BLaER1 treated with 17β-estradiol and CSF1 and Interleukin-3, amounts not matched to agents 10 nM and 100 nM (cell line): ENCODE measurements around the gene SDK1.
"Not testable (repeated sequence)": the region's sequence is repeated elsewhere in the genome, so short reads cannot be mapped to it uniquely, and the experiment has no call there.

Source experiments
- H3K27ac ChIP-seq, 11 experiments: shearing (Covaris generic); formaldehyde crosslinking; 2 replicates each; pipeline ENCODE4 v1.8.1; 2022
- H3K27me3 ChIP-seq, 11 experiments: shearing (Covaris generic); formaldehyde crosslinking; 2 replicates each; pipeline ENCODE4 v1.8.1; 2022
- H3K36me3 ChIP-seq, 11 experiments: shearing (Covaris generic); formaldehyde crosslinking; 2 replicates each; pipeline ENCODE4 v1.8.1; 2022
- H3K4me1 ChIP-seq, 10 experiments: shearing (Covaris generic); formaldehyde crosslinking; 2 replicates each; pipeline ENCODE4 v1.8.1; 2022
- H3K4me2 ChIP-seq, 11 experiments: shearing (Covaris generic); formaldehyde crosslinking; 2 replicates each; pipeline ENCODE4 v1.8.1; 2022
- H3K4me3 ChIP-seq, 10 experiments: shearing (Covaris generic); formaldehyde crosslinking; 2 replicates each; pipeline ENCODE4 v1.8.1; 2022
- H3K9ac ChIP-seq, 11 experiments: shearing (Covaris generic); formaldehyde crosslinking; 2 replicates each; pipeline ENCODE4 v1.8.1; 2022
- H3K9me3 ChIP-seq, 11 experiments: shearing (Covaris generic); formaldehyde crosslinking; replicated peaks in 1 of 11; 2 replicates each; pipeline ENCODE4 v1.8.1; 2022
- H4K20me1 ChIP-seq, 11 experiments: shearing (Covaris generic); formaldehyde crosslinking; 2 replicates each; pipeline ENCODE4 v1.8.1; 2022
- Cebpa-rat ChIP-seq, 11 experiments: shearing (Covaris generic); IDR thresholded peaks; 2 replicates each; pipeline ENCODE4 v1.8.1; 2022

The SDK1 gene

GRCh38 chr7:3738964-3739363 lies 437.9 kb downstream of the SDK1 start:
- no peaks in the 10 kb centered on the region for H4K20me1 ChIP-seq
- no peak for TF ChIP-seq Cebpa-rat (IDR thresholded peaks at IDR 0.05)
- peaks cover 4 to 11% (median 9%) of the 10 kb centered on the region in 10 experiments; a peak in 13 of 20 replicates for H3K4me1 ChIP-seq
- H3K27me3 ChIP-seq: no peaks in the 10 kb centered on the region
- no peak overlapping the region for H3K4me2 ChIP-seq
- peaks cover 22 to 35% (median 28%) of the 10 kb centered on the region in 11 experiments for H3K9me3 ChIP-seq
- no peak overlapping the region for H3K27ac ChIP-seq
- H3K4me3 ChIP-seq: no peak overlapping the region
- no peaks in the 10 kb centered on the region for H3K36me3 ChIP-seq
- no peak overlapping the region for H3K9ac ChIP-seq

DNA sequence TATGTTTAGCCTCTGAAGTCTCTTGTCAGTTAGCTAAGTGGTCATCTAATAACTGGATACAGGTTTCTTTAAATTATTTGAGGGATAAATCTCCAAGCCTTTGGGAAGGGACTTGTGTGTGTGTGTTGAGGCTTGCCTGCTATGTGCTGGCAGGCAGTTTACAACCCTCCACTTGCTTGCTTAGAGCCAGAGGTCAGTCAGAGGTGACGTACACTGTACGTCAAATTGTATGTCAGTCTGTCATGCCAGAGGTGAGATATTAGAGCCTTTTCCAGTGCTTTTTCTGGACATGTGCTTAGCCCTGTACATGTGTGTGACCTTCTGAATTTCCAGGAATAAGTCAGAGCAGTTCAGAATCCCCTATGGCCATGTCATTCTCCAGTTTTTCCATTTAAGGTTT lies 438.9 kb downstream of the SDK1 start:
- Histone ChIP-seq H3K9ac (no peak overlapping the region), H3K4me3 (no peak overlapping the region), H3K9me3 (peaks cover 22 to 35% (median 28%) of the 10 kb centered on the region in 11 experiments), H3K27ac (no peak overlapping the region), H3K4me1 (peaks cover 4 to 11% (median 9%) of the 10 kb centered on the region in 10 experiments; a peak in 13 of 20 replicates), H3K36me3 (no peaks in the 10 kb centered on the region), H3K27me3 (no peaks in the 10 kb centered on the region), H4K20me1 (no peaks in the 10 kb centered on the region), H3K4me2 (no peak overlapping the region)
- TF ChIP-seq Cebpa-rat (IDR thresholded peaks at IDR 0.05): no peak

- Histone ChIP-seq H3K4me2 (peak overlapping the region in 4 of 11 experiments; percentile 17 to 51 (median 34); a peak in 4 of 22 replicates), H3K9ac (no peak overlapping the region), H3K27ac (no peak overlapping the region), H3K27me3 (no peaks in the 10 kb centered on the region), H3K9me3 (no peaks in the 10 kb centered on the region), H3K4me1 (peaks cover 0 to 7% (median 5%) of the 10 kb centered on the region in 10 experiments; a peak in 12 of 20 replicates), H3K4me3 (no peak overlapping the region), H3K36me3 (no peaks in the 10 kb centered on the region), H4K20me1 (no peaks in the 10 kb centered on the region)
- no peak for TF ChIP-seq Cebpa-rat (IDR thresholded peaks at IDR 0.05)
Observed at GRCh38 chr7:3747467-3747866, 446.4 kb downstream of the SDK1 start.

GRCh38 chr7:3748389-3748788 lies 447.3 kb downstream of the SDK1 start:
- no peak overlapping the region for H3K9ac ChIP-seq
- H3K27me3 ChIP-seq: no peaks in the 10 kb centered on the region
- H3K36me3 ChIP-seq: no peaks in the 10 kb centered on the region
- no peaks in the 10 kb centered on the region for H4K20me1 ChIP-seq
- peaks cover 0 to 7% (median 5%) of the 10 kb centered on the region in 10 experiments; a peak in 10 of 20 replicates for H3K4me1 ChIP-seq
- no peak overlapping the region for H3K4me2 ChIP-seq
- H3K27ac ChIP-seq: no peak overlapping the region
- no peaks in the 10 kb centered on the region for H3K9me3 ChIP-seq
- no peak for TF ChIP-seq Cebpa-rat (IDR thresholded peaks at IDR 0.05)
- H3K4me3 ChIP-seq: no peak overlapping the region

DNA sequence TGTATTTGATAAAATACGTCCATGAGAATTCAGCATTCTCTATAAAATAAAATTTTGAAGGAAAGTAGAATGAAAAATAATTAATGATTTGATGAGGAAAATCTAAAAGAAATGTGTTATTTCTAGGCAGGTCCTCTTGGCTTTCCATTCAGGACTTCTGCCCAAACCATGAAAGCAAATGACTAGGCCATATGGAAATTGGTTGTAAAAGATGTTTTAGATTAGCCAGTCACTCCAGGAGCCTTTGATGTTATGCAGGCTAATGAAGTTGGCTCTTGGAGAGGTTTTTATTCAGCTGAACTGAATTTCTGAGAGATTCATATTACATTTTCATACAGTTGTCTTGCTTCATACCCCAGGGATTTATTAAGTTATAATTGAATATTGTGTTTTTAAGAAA lies 452.8 kb downstream of the SDK1 start:
- Histone ChIP-seq H3K27me3 (no peaks in the 10 kb centered on the region), H3K4me2 (no peak overlapping the region), H3K36me3 (no peaks in the 10 kb centered on the region), H3K27ac (no peak overlapping the region), H3K9ac (no peak overlapping the region), H3K4me1 (peaks cover 0 to 3% (median 0%) of the 10 kb centered on the region in 10 experiments; a peak in 1 of 20 replicates), H3K4me3 (no peak overlapping the region), H3K9me3 (peaks cover 0 to 14% (median 5%) of the 10 kb centered on the region in 11 experiments; a peak in 5 of 22 replicates), H4K20me1 (no peaks in the 10 kb centered on the region)
- no peak for TF ChIP-seq Cebpa-rat (IDR thresholded peaks at IDR 0.05)

DNA sequence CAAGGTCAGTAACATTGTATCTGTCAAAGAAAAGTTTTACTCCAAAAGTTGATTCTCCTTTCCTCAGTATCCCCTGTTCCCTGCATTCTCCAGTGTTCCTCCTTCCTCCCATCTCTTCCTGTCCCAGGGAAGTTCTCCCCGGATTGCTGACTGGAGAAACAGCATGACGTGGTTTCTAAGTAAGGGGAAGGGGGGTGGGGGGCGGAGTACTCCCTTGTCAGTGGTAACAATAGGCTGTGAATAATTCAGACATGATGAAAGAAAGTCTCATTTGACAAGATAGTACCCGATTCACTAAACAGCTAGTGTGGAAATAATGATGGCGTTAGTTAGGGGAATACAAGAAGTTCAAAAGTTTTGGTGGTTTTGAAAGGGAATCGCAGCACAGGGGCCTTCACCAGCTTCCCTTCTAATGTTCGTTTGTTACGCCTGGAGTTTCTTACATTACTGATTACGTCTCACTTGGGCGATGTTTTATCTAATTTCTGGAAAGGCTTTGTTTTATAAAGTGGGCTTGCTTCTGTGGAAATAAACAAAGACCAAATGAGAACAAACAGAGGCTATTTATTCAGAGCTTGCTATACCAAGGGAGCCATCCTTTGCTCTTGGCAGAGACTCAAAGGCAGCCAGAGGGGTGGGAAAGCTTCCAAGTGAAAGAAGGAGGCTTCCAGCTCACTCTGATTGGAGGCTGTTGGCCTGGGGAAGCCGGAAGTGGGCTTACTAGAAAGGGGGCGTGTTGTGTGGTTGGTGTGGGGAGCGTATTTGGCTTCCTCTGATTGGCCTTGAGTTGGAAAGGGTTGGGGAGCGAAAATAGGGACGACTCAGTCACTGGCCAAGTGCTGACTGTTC lies 453.7 kb downstream of the SDK1 start:
- TF ChIP-seq Cebpa-rat (IDR thresholded peaks at IDR 0.05): no peak
- Histone ChIP-seq H3K36me3 (no peaks in the 10 kb centered on the region), H3K4me1 (peaks cover 0 to 3% (median 0%) of the 10 kb centered on the region in 10 experiments; a peak in 1 of 20 replicates), H3K9me3 (peaks cover 0 to 14% (median 5%) of the 10 kb centered on the region in 11 experiments; a peak in 5 of 22 replicates), H3K4me2 (no peak overlapping the region), H3K9ac (no peak overlapping the region), H3K27ac (no peak overlapping the region), H3K27me3 (no peaks in the 10 kb centered on the region), H3K4me3 (no peak overlapping the region), H4K20me1 (no peaks in the 10 kb centered on the region)

GRCh38 chr7:3755778-3756453 lies 454.9 kb downstream of the SDK1 start:
- H3K27ac ChIP-seq, H4K20me1 ChIP-seq, H3K4me1 ChIP-seq, H3K36me3 ChIP-seq, H3K4me2 ChIP-seq, H3K27me3 ChIP-seq, H3K4me3 ChIP-seq, H3K9ac ChIP-seq: not testable (repeated sequence)
- H3K9me3 ChIP-seq: peaks cover 0 to 14% (median 5%) of the 10 kb centered on the region in 11 experiments; a peak in 5 of 22 replicates

DNA sequence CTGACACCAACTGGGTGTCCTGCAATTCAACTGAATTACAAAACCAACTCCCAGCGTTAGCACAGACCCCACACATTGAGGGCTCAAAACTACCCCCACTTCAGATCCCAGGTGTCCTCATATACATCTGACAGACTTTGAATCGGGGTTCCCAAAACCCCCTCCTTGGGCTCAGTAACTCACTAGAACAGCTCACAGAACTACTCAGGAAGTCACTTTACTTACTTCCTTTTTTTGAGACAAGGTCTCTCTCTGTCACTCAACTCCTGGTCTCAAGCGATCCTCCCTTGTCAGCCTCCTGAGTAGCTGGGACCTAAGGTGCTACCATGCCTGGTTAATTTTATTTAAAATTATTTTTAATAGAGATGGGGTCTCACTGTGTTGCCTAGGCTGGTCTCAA lies 456.0 kb downstream of the SDK1 start:
- Histone ChIP-seq H3K4me3 (no peak overlapping the region), H4K20me1 (no peaks in the 10 kb centered on the region), H3K4me2 (no peak overlapping the region), H3K36me3 (no peaks in the 10 kb centered on the region), H3K9me3 (peaks cover 0 to 14% (median 5%) of the 10 kb centered on the region in 11 experiments; a peak in 5 of 22 replicates), H3K27me3 (peaks cover 0 to 5% (median 0%) of the 10 kb centered on the region in 11 experiments; a peak in 3 of 22 replicates), H3K27ac (no peak overlapping the region), H3K4me1 (peaks cover 0 to 20% (median 13%) of the 10 kb centered on the region in 10 experiments; a peak in 17 of 20 replicates), H3K9ac (no peak overlapping the region)
- TF ChIP-seq Cebpa-rat (IDR thresholded peaks at IDR 0.05): no peak

GRCh38 chr7:3760651-3761050 lies 459.6 kb downstream of the SDK1 start:
- H3K36me3 ChIP-seq: no peaks in the 10 kb centered on the region
- no peak overlapping the region for H3K9ac ChIP-seq
- peaks cover 0 to 9% (median 0%) of the 10 kb centered on the region in 11 experiments; a peak in 4 of 22 replicates for H3K27me3 ChIP-seq
- H3K27ac ChIP-seq: no peak overlapping the region
- no peaks in the 10 kb centered on the region for H4K20me1 ChIP-seq
- no peak for TF ChIP-seq Cebpa-rat (IDR thresholded peaks at IDR 0.05)
- peak overlapping the region in 7 of 11 experiments; percentile 60 to 75 (median 71); a peak in 12 of 22 replicates for H3K4me2 ChIP-seq
- H3K9me3 ChIP-seq: peaks cover 0 to 14% (median 5%) of the 10 kb centered on the region in 11 experiments; a peak in 5 of 22 replicates
- H3K4me3 ChIP-seq: no peak overlapping the region
- H3K4me1 ChIP-seq: peaks cover 0 to 28% (median 20%) of the 10 kb centered on the region in 10 experiments; a peak in 17 of 20 replicates
